H7 (cell line): ENCODE measurements around the gene CPTP. TPM values are rescaled to one million over a fixed set of nuclear protein-coding genes. Genes with fewer than 3 reads are reported as not detected.

Experiments
- DNase-seq: peaks from one replicate; pipeline ENCODE4 v3.0.0; 2012
- H3K27me3 ChIP-seq: 2 replicates; pipeline ENCODE4 v1.6.0; 2011; ENCODE audit warnings: mild to moderate bottlenecking, low read length; ENCODE audit not compliant: control insufficient read depth, insufficient read depth
- H3K36me3 ChIP-seq: replicated peaks from 2 replicates; pipeline ENCODE4 v1.5.1; 2011; ENCODE audit warnings: low read length; ENCODE audit not compliant: control insufficient read depth, insufficient read depth
- H3K4me3 ChIP-seq: 2 replicates; pipeline ENCODE4 v1.5.1; 2011; ENCODE audit warnings: low read depth, mild to moderate bottlenecking, control low read depth, low read length, moderate library complexity; ENCODE audit not compliant: insufficient read depth
- total RNA-seq: library from RNA; depleted of rRNA; stranded (reverse); fragments of >200 nt; shearing (Covaris generic); gene quantifications from 2 replicates; pipeline ENCODE4 v1.2.3, GENCODE V29; 2014; rRNA removed

Gene CPTP
- total RNA-seq, 1 experiment from 2014 or later: 27.7 TPM

GRCh38 chr1:1373051-1373814, 48.6 kb downstream of the CPTP start:
- Histone ChIP-seq H3K36me3 (peaks cover 2% of the 10 kb centered on the region), H3K4me3 (no peak overlapping the region), H3K27me3 (no peaks in the 10 kb centered on the region)
- no peak for DNase-seq

GRCh38 chr1:1373815-1374588, 49.4 kb downstream of the CPTP start:
- peak; percentile 67 for DNase-seq
- no peaks in the 10 kb centered on the region for H3K27me3 ChIP-seq
- H3K4me3 ChIP-seq: peak overlapping the region; percentile 77
- peaks cover 2% of the 10 kb centered on the region for H3K36me3 ChIP-seq

- peaks cover 2% of the 10 kb centered on the region for H3K36me3 ChIP-seq
- peak overlapping the region; percentile 77 for H3K4me3 ChIP-seq
- H3K27me3 ChIP-seq: no peaks in the 10 kb centered on the region
- DNase-seq: peak; percentile 75
These were observed 50.0 kb downstream of the CPTP start for GRCh38 chr1:1374589-1374928.

GRCh38 chr1:1374929-1375662, 50.5 kb downstream of the CPTP start, which contains the start of gene AURKAIP1:
TSS of gene AURKAIP1 (minus strand) at chr1:1375207. CDS start at chr1:1374756, 451 bp downstream.
- H3K4me3 ChIP-seq: peak within 1 kb of the TSS; percentile 77
- DNase-seq: peak; percentile 98
- no peaks in the 10 kb centered on the region for H3K27me3 ChIP-seq
- H3K36me3 ChIP-seq: peaks cover 2% of the 10 kb centered on the region

GRCh38 chr1:1376551-1377226, 52.1 kb downstream of the CPTP start:
- H3K27me3 ChIP-seq: no peaks in the 10 kb centered on the region
- H3K4me3 ChIP-seq: no peak overlapping the region
- no peak for DNase-seq
- peaks cover 2% of the 10 kb centered on the region for H3K36me3 ChIP-seq

GRCh38 chr1:1377540-1378205, 53.1 kb downstream of the CPTP start:
- no peak for DNase-seq
- no peaks in the 10 kb centered on the region for H3K27me3 ChIP-seq
- H3K4me3 ChIP-seq: no peak overlapping the region
- H3K36me3 ChIP-seq: peaks cover 2% of the 10 kb centered on the region

Other genes starting within 250 kb of the CPTP start
- gene C1orf159, start 208.7 kb upstream of the CPTP start, total RNA-seq: 29.3 and 32.0 TPM in 2 replicates
- not detected in 2 replicates for gene TTLL10, start 150.9 kb upstream of the CPTP start, total RNA-seq
- not detected in 2 replicates for gene TNFRSF18, start 118.2 kb upstream of the CPTP start, total RNA-seq
- 0.07 and 0.89 TPM in 2 replicates for gene TNFRSF4, start 110.6 kb upstream of the CPTP start, total RNA-seq
- gene SDF4, start 92.8 kb upstream of the CPTP start, total RNA-seq: 102 and 127 TPM in 2 replicates
- 40.3 and 47.2 TPM in 2 replicates for gene B3GALT6, start 92.6 kb upstream of the CPTP start, total RNA-seq
- 3.6 and 6.3 TPM in 2 replicates for gene C1QTNF12, start 78.1 kb upstream of the CPTP start, total RNA-seq
- gene UBE2J2, start 50.9 kb upstream of the CPTP start, total RNA-seq: 81.8 and 105 TPM in 2 replicates
- gene SCNN1D, start 44.4 kb upstream of the CPTP start, total RNA-seq: 4.0 and 10.2 TPM in 2 replicates
- 55.7 and 55.9 TPM in 2 replicates for gene ACAP3, start 16.9 kb upstream of the CPTP start, total RNA-seq
- 93.5 and 98.6 TPM in 2 replicates for gene PUSL1, start 16.2 kb upstream of the CPTP start, total RNA-seq
- gene INTS11, start 142 bp upstream of the CPTP start, total RNA-seq: 169 and 189 TPM in 2 replicates
- gene TAS1R3, start 6.5 kb downstream of the CPTP start, total RNA-seq: 0.14 TPM in 1 of 2 replicates, not detected in the other
- 189 and 191 TPM in 2 replicates for gene DVL1, start 24.6 kb downstream of the CPTP start, total RNA-seq
- 54.2 and 80.1 TPM in 2 replicates for gene MXRA8, start 33.8 kb downstream of the CPTP start, total RNA-seq
- gene AURKAIP1, start 50.4 kb downstream of the CPTP start, total RNA-seq: 275 and 320 TPM in 2 replicates
- 147 and 200 TPM in 2 replicates for gene CCNL2, start 74.5 kb downstream of the CPTP start, total RNA-seq
- 184 and 267 TPM in 2 replicates for gene MRPL20, start 82.5 kb downstream of the CPTP start, total RNA-seq
- gene ANKRD65, start 96.5 kb downstream of the CPTP start, total RNA-seq: 0.67 TPM in 1 of 2 replicates, not detected in the other
- gene VWA1, start 110.9 kb downstream of the CPTP start, total RNA-seq: 32.1 and 37.1 TPM in 2 replicates
- 0.14 and 0.74 TPM in 2 replicates for gene ATAD3C, start 124.9 kb downstream of the CPTP start, total RNA-seq
- gene ATAD3B, start 147.0 kb downstream of the CPTP start, total RNA-seq: 43.5 and 44.1 TPM in 2 replicates
- 105 and 113 TPM in 2 replicates for gene ATAD3A, start 187.4 kb downstream of the CPTP start, total RNA-seq
- gene TMEM240, start 215.8 kb downstream of the CPTP start, total RNA-seq: 13.6 and 14.3 TPM in 2 replicates